Panc1 (cell line): ENCODE results near the gene PHOSPHO2. TPM values are rescaled to one million over a fixed set of nuclear protein-coding genes. Genes with fewer than 3 reads are reported as not detected.

Experiments
- ATAC-seq: fragments of 200-7000 bp; cut with Tn5 transposase; 2 replicates; pipeline ENCODE4 v1.9.1; 2020; ENCODE audit warnings: mild to moderate bottlenecking, moderate library complexity
- BruUV-seq: library from RNA; stranded (reverse); fragments of 400-500 nt; replicated peaks from 2 replicates; lab custom pipeline; 2021; lab: Mats Ljungman, UMichigan
- CTCF ChIA-PET: fragments of 300-600 bp; sonication (Branson Sonifier 250); formaldehyde crosslinking; loops from one replicate; lab custom pipeline; 2022; ENCODE audit warnings: antibody characterized with exemption; lab: Charles Lee
- POLR2A ChIA-PET: fragments of 300-600 bp; sonication (Branson Sonifier 250); formaldehyde crosslinking; loops from one replicate; lab custom pipeline; 2022; ENCODE audit warnings: antibody characterized with exemption; lab: Charles Lee
- DNase-seq: peaks from one replicate; pipeline ENCODE4 v3.0.0-alpha.2; 2010; ENCODE audit warnings: low read depth, low spot score
- H3K27ac ChIP-seq: 2 replicates; pipeline ENCODE4 v1.5.1; 2011; ENCODE audit warnings: mild to moderate bottlenecking, low read length, inconsistent platforms
- H3K27me3 ChIP-seq: fragments of 200-500 bp; sonication (Bioruptor generic); 2 replicates; pipeline ENCODE4 v1.6.0; 2014; ENCODE audit warnings: low read length, inconsistent platforms; ENCODE audit not compliant: control insufficient read depth, insufficient read depth
- H3K36me3 ChIP-seq: fragments of 200-500 bp; sonication (Bioruptor generic); 2 replicates; pipeline ENCODE4 v1.5.1; 2014; ENCODE audit warnings: inconsistent platforms, mild to moderate bottlenecking, low read length, moderate library complexity; ENCODE audit not compliant: control insufficient read depth, insufficient read depth
- H3K4me1 ChIP-seq: 2 replicates; pipeline ENCODE4 v1.5.1; 2011; ENCODE audit warnings: inconsistent platforms, mild to moderate bottlenecking, low read length, moderate library complexity; ENCODE audit not compliant: control insufficient read depth, insufficient read depth
- H3K4me3 ChIP-seq, 2 experiments: 2 replicates each; pipeline ENCODE4 v1.5.1; 2011 to 2012; ENCODE audit warnings: low read depth in 2 of 2, low read length in 2 of 2, mild to moderate bottlenecking in 2 of 2, inconsistent platforms in 1 of 2, moderate library complexity in 1 of 2
- H3K9me3 ChIP-seq: fragments of 200-500 bp; sonication (Bioruptor generic); 2 replicates; pipeline ENCODE4 v1.5.1; 2014; ENCODE audit warnings: low read depth, mild to moderate bottlenecking, inconsistent platforms, low read length, moderate library complexity; ENCODE audit not compliant: control insufficient read depth, insufficient read depth
- CTCF ChIP-seq: fragments of 450-650 bp; IDR thresholded peaks from 2 replicates; pipeline ENCODE4 v1.5.1; 2017; ENCODE audit warnings: mild to moderate bottlenecking
- POLR2AphosphoS5 ChIP-seq: IDR thresholded peaks from 2 replicates; pipeline ENCODE4 v1.6.1; 2012; ENCODE audit warnings: mild to moderate bottlenecking, low read depth, low read length, moderate library complexity
- REST ChIP-seq, 2 experiments: IDR thresholded peaks; 2 replicates each; pipeline ENCODE4 v1.6.1; 2011 to 2012; ENCODE audit warnings: low read depth in 2 of 2, control low read depth in 1 of 2, low read length in 1 of 2, mild to moderate bottlenecking in 1 of 2, moderate library complexity in 1 of 2; ENCODE audit not compliant: insufficient read depth in 1 of 2
- SIN3A ChIP-seq: IDR thresholded peaks from 2 replicates; pipeline ENCODE4 v1.6.1; 2012; ENCODE audit warnings: low read depth, mild to moderate bottlenecking, low read length, moderate library complexity, borderline replicate concordance; ENCODE audit not compliant: insufficient read depth
- TCF7L2 ChIP-seq: IDR thresholded peaks from 2 replicates; pipeline ENCODE4 v1.6.1; 2011; ENCODE audit warnings: mild to moderate bottlenecking, low read depth, low read length, inconsistent platforms
- in situ Hi-C: cut with HindIII; loops from 2 replicates; pipeline ENCODE4 v1.10.0; 2016; ENCODE audit warnings: low sequenced_read_pairs, low pct_unique_long_range_greater_than_20kb
- intact Hi-C: fragments of 100-400 bp; cut with micrococcal nuclease; formaldehyde crosslinking; loops from one replicate; pipeline ENCODE4 v1.10.0; 2022; ENCODE audit not compliant: unreplicated experiment
- total RNA-seq: library from RNA; stranded (reverse); gene quantifications from one replicate; pipeline ENCODE4 v1.2.1, GENCODE V29; 2021; ENCODE audit not compliant: unreplicated experiment

The PHOSPHO2 gene
- total RNA-seq, 1 experiment from 2014 or later: 6.2 TPM

- ATAC-seq: no peak
These were observed 17.9 kb upstream of the PHOSPHO2 start for GRCh38 chr2:169676357-169676756.

DNA sequence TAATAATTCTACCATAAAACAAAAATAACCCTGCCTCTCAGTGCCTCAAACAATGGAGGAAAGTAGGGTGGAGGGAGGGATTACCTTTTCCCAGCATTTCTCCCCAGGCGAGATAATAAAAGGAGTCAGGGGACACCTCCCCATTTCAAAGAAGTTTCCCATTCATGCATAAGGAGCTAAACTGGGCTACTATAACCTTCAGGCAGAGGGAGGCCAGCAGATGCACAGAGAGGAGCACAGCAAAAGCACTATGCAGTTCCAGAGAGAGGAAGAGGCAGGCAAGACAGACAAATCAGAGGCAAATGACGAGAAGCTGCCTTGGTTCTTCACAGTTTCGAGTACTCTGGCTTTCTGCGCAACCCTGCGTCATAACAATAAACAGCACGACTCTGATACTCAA, 17.4 kb upstream of the PHOSPHO2 start:
- POLR2A ChIA-PET: no interaction called here
- Histone ChIP-seq H3K36me3 (no peaks in the 10 kb centered on the region), H3K27me3 (no peaks in the 10 kb centered on the region), H3K9me3 (peaks cover 3% of the 10 kb centered on the region; the same call in 1 of the 2 replicates), H3K4me1 (no peaks in the 10 kb centered on the region), H3K27ac (no peak overlapping the region), H3K4me3 (no peak overlapping the region)
- no TSS peak for BruUV-seq
- DNase-seq (no peak), ATAC-seq (no peak)
- TF ChIP-seq REST (IDR thresholded peaks at IDR 0.05; ENCODE audit: insufficient read depth in 1 of 2, low read depth in 2 of 2, low read length in 1 of 2) (no peak), TCF7L2 (no peak), CTCF (no peak), SIN3A (no peak), POLR2AphosphoS5 (no peak)
- CTCF ChIA-PET: no interaction called here
- in situ Hi-C loops (no loop called here), intact Hi-C loops (no loop called here)

More at GRCh38 chr2:169676357-169676756, 17.9 kb upstream of the PHOSPHO2 start:
- Histone ChIP-seq H3K27me3 (no peaks in the 10 kb centered on the region), H3K9me3 (peaks cover 3% of the 10 kb centered on the region; the same call in 1 of the 2 replicates), H3K36me3 (no peaks in the 10 kb centered on the region), H3K4me3 (no peak overlapping the region), H3K4me1 (no peaks in the 10 kb centered on the region), H3K27ac (no peak overlapping the region)
- no TSS peak for BruUV-seq
- CTCF ChIA-PET: no interaction called here
- DNase-seq: no peak
- POLR2A ChIA-PET: no interaction called here
- in situ Hi-C loops: no loop called here
- intact Hi-C loops: no loop called here
- TF ChIP-seq SIN3A (no peak), REST (IDR thresholded peaks at IDR 0.05; ENCODE audit: insufficient read depth in 1 of 2, low read depth in 2 of 2, low read length in 1 of 2) (no peak), CTCF (peak; percentile 43; the same call in 1 of the 2 replicates), TCF7L2 (no peak), POLR2AphosphoS5 (no peak)
